Right lobe of liver (tissue), 4 donors: Measurements from ENCODE around the gene STXBP4.

ENCODE experiments used
- CTCF ChIP-seq, 4 donors: fragments of 200-600 bp in 3 of 4; fragments of 450-650 bp in 1 of 4; IDR thresholded peaks; one replicate each; pipeline versions ENCODE4 v1.5.1 to v1.8.0; 2016 to 2022; ENCODE audit warnings: antibody characterized with exemption in 4 of 4, mild to moderate bottlenecking in 2 of 4
- POLR2A ChIP-seq: fragments of 450-650 bp; IDR thresholded peaks from one replicate; pipeline ENCODE4 v1.6.1; 2017; ENCODE audit warnings: antibody characterized with exemption, mild to moderate bottlenecking
- donor health status: DM: no; HTN: no; CAD: no.
- donor health status: DM: no; HTN: no; CAD: no.
- donor health status: DM: no; HTN: yes; CAD: no.

GRCh38 chr17:55037828-55038227, 69.3 kb downstream of the STXBP4 start:
- TF ChIP-seq CTCF (IDR thresholded peaks at IDR 0.05) (no peak), POLR2A (no peak)
